GM20000 (cell line): ENCODE measurements around the gene DUSP18.

Experiments used
- DNase-seq: peaks from one replicate; pipeline ENCODE4 v3.0.0; 2012; ENCODE audit warnings: low spot score
- CTCF ChIP-seq: IDR thresholded peaks from 2 replicates; pipeline ENCODE4 v1.5.1; 2012; ENCODE audit warnings: mild to moderate bottlenecking, control low read depth; ENCODE audit errors: extremely low read depth, missing control alignments

The DUSP18 gene

GRCh38 chr22:30701872-30702271, 34.2 kb upstream of the DUSP18 start:
- no peak for TF ChIP-seq CTCF
- DNase-seq = no peak

GRCh38 chr22:30697975-30698374, 30.3 kb upstream of the DUSP18 start:
- TF ChIP-seq CTCF = no peak
- DNase-seq = no peak

- DNase-seq = peak; percentile 25
- no peak for TF ChIP-seq CTCF
Observed at GRCh38 chr22:30695871-30696655, 28.4 kb upstream of the DUSP18 start.

GRCh38 chr22:30695351-30695851, 27.7 kb upstream of the DUSP18 start:
- no peak for TF ChIP-seq CTCF
- no peak for DNase-seq

- no peak for TF ChIP-seq CTCF
- peak; percentile 70 for DNase-seq
Observed at GRCh38 chr22:30694640-30695350, 27.1 kb upstream of the DUSP18 start, which contains the start of gene OSBP2. TSS of gene OSBP2 (plus strand) at chr22:30694874. CDS start at chr22:30694910, 36 bp downstream.

- DNase-seq = peak; percentile 67
- TF ChIP-seq CTCF = no peak
Observed at GRCh38 chr22:30694171-30694639, 26.5 kb upstream of the DUSP18 start.

GRCh38 chr22:30691204-30691603, 23.5 kb upstream of the DUSP18 start:
- DNase-seq = no peak

More at GRCh38 chr22:30691204-30691603, 23.5 kb upstream of the DUSP18 start:
- no peak for TF ChIP-seq CTCF
